Activated naive CD4-positive, alpha-beta T cell treated with anti-CD3 and anti-CD28 coated beads, Interleukin-2, amount 50 U/mL, for 72 hours (primary cell): ENCODE results near the gene TBC1D8B. TPM values are rescaled to one million over a fixed set of nuclear protein-coding genes. Genes with fewer than 3 reads are reported as not detected.
"Not testable (repeated sequence)": the region's sequence is repeated elsewhere in the genome, so short reads cannot be mapped to it uniquely, and the experiment has no call there.

ENCODE experiments used
- ATAC-seq, 2 donors: fragments of 150-1000 bp; cut with Tn5 transposase; 2 replicates each; pipeline ENCODE4 v1.10.0; 2021; ENCODE audit warnings: mild to moderate bottlenecking in 2 of 2, moderate library complexity in 2 of 2
- DNase-seq, 2 donors: peaks; one replicate each; pipeline ENCODE4 v3.0.0; 2021 to 2022; ENCODE audit warnings: low spot score in 2 of 2
- H3K27ac Mint-ChIP-seq, 2 donors: one replicate each; pipeline ENCODE4 v1.8.0; 2022; ENCODE audit warnings: mild to moderate bottlenecking in 2 of 2, mixed read lengths in 2 of 2
- H3K36me3 Mint-ChIP-seq, 2 donors: one replicate each; pipeline ENCODE4 v1.8.0; 2022; ENCODE audit warnings: mixed read lengths in 2 of 2
- H3K9me3 Mint-ChIP-seq, 2 donors: one replicate each; pipeline ENCODE4 v1.8.0; 2022; ENCODE audit warnings: mixed read lengths in 2 of 2
- total RNA-seq, 2 donors: library from RNA; stranded (reverse); gene quantifications; one replicate each; pipeline ENCODE4 v1.2.3, GENCODE V29; 2022

The TBC1D8B gene
- 1 to 10 TPM in 1 of 2 donors, under 1 TPM in 1; 0.18 to 2.3 TPM for total RNA-seq

GRCh38 chrX:106802388-106803275, at the start of gene TBC1D8B:
TSS of gene TBC1D8B (plus strand) at chrX:106802673. CDS start at chrX:106802854, 181 bp downstream.
- Mint-ChIP-seq H3K27ac (peak within 1 kb of the TSS in 1 of 2 donors; percentile 61), H3K9me3 (no peaks in the 10 kb centered on the region), H3K36me3 (peaks cover 0 to 6% of the 10 kb centered on the region in 2 donors)
- DNase-seq, result peak in 1 of 2 donors; percentile 9
- peak in 1 of 2 donors; percentile 95 for ATAC-seq

GRCh38 chrX:106769288-106769687, 33.2 kb upstream of the TBC1D8B start:
- not testable (repeated sequence) for ATAC-seq, DNase-seq

GRCh38 chrX:106774981-106775380, 27.5 kb upstream of the TBC1D8B start:
- DNase-seq, result no peak
- no peak overlapping the region for H3K27ac Mint-ChIP-seq
- no peaks in the 10 kb centered on the region for H3K9me3 Mint-ChIP-seq
- no peak for ATAC-seq
- H3K36me3 Mint-ChIP-seq, result no peaks in the 10 kb centered on the region

More at GRCh38 chrX:106769288-106769687, 33.2 kb upstream of the TBC1D8B start:
- H3K27ac Mint-ChIP-seq, H3K36me3 Mint-ChIP-seq, H3K9me3 Mint-ChIP-seq: not testable (repeated sequence)

GRCh38 chrX:106780264-106780663, 22.2 kb upstream of the TBC1D8B start:
- H3K36me3 Mint-ChIP-seq, result no peaks in the 10 kb centered on the region
- ATAC-seq, result no peak
- H3K27ac Mint-ChIP-seq, result no peak overlapping the region
- no peak for DNase-seq
- H3K9me3 Mint-ChIP-seq, result no peaks in the 10 kb centered on the region

- H3K27ac Mint-ChIP-seq, result no peak overlapping the region
- H3K9me3 Mint-ChIP-seq, result no peaks in the 10 kb centered on the region
- ATAC-seq, result no peak
- H3K36me3 Mint-ChIP-seq, result no peaks in the 10 kb centered on the region
- DNase-seq, result no peak
These were observed 21.7 kb upstream of the TBC1D8B start for GRCh38 chrX:106780664-106781377.

GRCh38 chrX:106783716-106784115, 18.8 kb upstream of the TBC1D8B start:
- no peak overlapping the region for H3K27ac Mint-ChIP-seq

GRCh38 chrX:106791495-106791894, 11.0 kb upstream of the TBC1D8B start:
- ATAC-seq (no peak), DNase-seq (no peak)
- H3K27ac Mint-ChIP-seq, result no peak overlapping the region
- H3K9me3 Mint-ChIP-seq, result no peaks in the 10 kb centered on the region
- H3K36me3 Mint-ChIP-seq, result no peaks in the 10 kb centered on the region

More at GRCh38 chrX:106783716-106784115, 18.8 kb upstream of the TBC1D8B start:
- no peaks in the 10 kb centered on the region for H3K36me3 Mint-ChIP-seq
- ATAC-seq, result no peak
- no peak for DNase-seq
- no peaks in the 10 kb centered on the region for H3K9me3 Mint-ChIP-seq

- H3K36me3 Mint-ChIP-seq, result peaks cover 0 to 6% of the 10 kb centered on the region in 2 donors
- no peak for ATAC-seq
- DNase-seq, result no peak
These were observed 448 bp upstream of the TBC1D8B start for GRCh38 chrX:106802063-106802387.

GRCh38 chrX:106811131-106811910, 8.8 kb downstream of the TBC1D8B start:
- DNase-seq, result no peak

More at GRCh38 chrX:106802063-106802387, 448 bp upstream of the TBC1D8B start:
- Mint-ChIP-seq H3K9me3 (no peaks in the 10 kb centered on the region), H3K27ac (no peak overlapping the region)

GRCh38 chrX:106812930-106813329, 10.5 kb downstream of the TBC1D8B start:
- ATAC-seq, DNase-seq, H3K36me3 Mint-ChIP-seq, H3K9me3 Mint-ChIP-seq, H3K27ac Mint-ChIP-seq: not testable (repeated sequence)

More at GRCh38 chrX:106811131-106811910, 8.8 kb downstream of the TBC1D8B start:
- Mint-ChIP-seq H3K36me3 (no peaks in the 10 kb centered on the region), H3K27ac (no peak overlapping the region), H3K9me3 (no peaks in the 10 kb centered on the region)
- no peak for ATAC-seq

- H3K9me3 Mint-ChIP-seq, ATAC-seq, H3K27ac Mint-ChIP-seq, H3K36me3 Mint-ChIP-seq, DNase-seq: not testable (repeated sequence)
These were observed 11.6 kb downstream of the TBC1D8B start for GRCh38 chrX:106814093-106814492.

- peak in 1 of 2 donors; percentile 8 for DNase-seq
- Mint-ChIP-seq H3K9me3 (no peaks in the 10 kb centered on the region), H3K36me3 (no peaks in the 10 kb centered on the region), H3K27ac (no peak overlapping the region)
- no peak for ATAC-seq
These were observed 60.7 kb downstream of the TBC1D8B start for GRCh38 chrX:106862972-106863688.

- no peaks in the 10 kb centered on the region for H3K9me3 Mint-ChIP-seq
- no peaks in the 10 kb centered on the region for H3K36me3 Mint-ChIP-seq
- no peak for DNase-seq
- ATAC-seq, result no peak
- no peak overlapping the region for H3K27ac Mint-ChIP-seq
These were observed 61.2 kb downstream of the TBC1D8B start for GRCh38 chrX:106863697-106864096.

- H3K36me3 Mint-ChIP-seq, H3K9me3 Mint-ChIP-seq, ATAC-seq, H3K27ac Mint-ChIP-seq, DNase-seq: not testable (repeated sequence)
These were observed 70.3 kb downstream of the TBC1D8B start for GRCh38 chrX:106872796-106873195.

GRCh38 chrX:106874075-106874474, 71.6 kb downstream of the TBC1D8B start:
- ATAC-seq (no peak), DNase-seq (no peak)
- Mint-ChIP-seq H3K9me3 (no peaks in the 10 kb centered on the region), H3K27ac (no peak overlapping the region), H3K36me3 (no peaks in the 10 kb centered on the region)

GRCh38 chrX:106875151-106875550, 72.7 kb downstream of the TBC1D8B start:
- no peak for DNase-seq
- H3K36me3 Mint-ChIP-seq, result no peaks in the 10 kb centered on the region
- no peak for ATAC-seq
- H3K9me3 Mint-ChIP-seq, result no peaks in the 10 kb centered on the region
- H3K27ac Mint-ChIP-seq, result no peak overlapping the region
